ENCODE data around the gene MKI67.
A peak's percentile ranks its signal among the peaks of the same experiment; 100 is the strongest.

MKI67 gene

GRCh38 chr10:128087146-128087883, 38.9 kb downstream of the MKI67 start:
- H3K27me3 Mint-ChIP-seq: no peaks in the 10 kb centered on the region
- H3K4me1 Mint-ChIP-seq (ENCODE audit: low read depth): peaks cover 2% of the 10 kb centered on the region
- H3K27ac Mint-ChIP-seq: no peak overlapping the region
- no peak for DNase-seq
- no peaks in the 10 kb centered on the region for H3K9me3 Mint-ChIP-seq
- peaks cover 29% of the 10 kb centered on the region for H3K36me3 Mint-ChIP-seq (ENCODE audit: low read depth)
- H3K4me3 Mint-ChIP-seq: no peak overlapping the region

- no peak overlapping the region for H3K27ac Mint-ChIP-seq
- H3K9me3 Mint-ChIP-seq: no peaks in the 10 kb centered on the region
- no peak for DNase-seq
- H3K36me3 Mint-ChIP-seq (ENCODE audit: low read depth): peaks cover 37% of the 10 kb centered on the region
- H3K4me1 Mint-ChIP-seq (ENCODE audit: low read depth): peaks cover 2% of the 10 kb centered on the region
- H3K27me3 Mint-ChIP-seq: no peaks in the 10 kb centered on the region
- no peak overlapping the region for H3K4me3 Mint-ChIP-seq
Measured at GRCh38 chr10:128086003-128086863, 40.0 kb downstream of the MKI67 start.

GRCh38 chr10:128084991-128085390, 41.2 kb downstream of the MKI67 start:
- H3K4me3 Mint-ChIP-seq: no peak overlapping the region
- DNase-seq: no peak
- H3K36me3 Mint-ChIP-seq (ENCODE audit: low read depth): peaks cover 49% of the 10 kb centered on the region
- H3K27ac Mint-ChIP-seq: no peak overlapping the region
- H3K4me1 Mint-ChIP-seq (ENCODE audit: low read depth): peaks cover 2% of the 10 kb centered on the region
- H3K9me3 Mint-ChIP-seq: no peaks in the 10 kb centered on the region
- H3K27me3 Mint-ChIP-seq: no peaks in the 10 kb centered on the region

- no peak for DNase-seq
- Mint-ChIP-seq H3K27me3 (no peaks in the 10 kb centered on the region), H3K27ac (peak overlapping the region; percentile 45), H3K9me3 (no peaks in the 10 kb centered on the region), H3K36me3 (ENCODE audit: low read depth) (peaks cover 56% of the 10 kb centered on the region), H3K4me1 (ENCODE audit: low read depth) (peaks cover 2% of the 10 kb centered on the region), H3K4me3 (no peak overlapping the region)
Measured at GRCh38 chr10:128084364-128084763, 41.9 kb downstream of the MKI67 start.

GRCh38 chr10:128083191-128083895, 42.9 kb downstream of the MKI67 start:
- Mint-ChIP-seq H3K4me3 (no peak overlapping the region), H3K27ac (no peak overlapping the region), H3K4me1 (ENCODE audit: low read depth) (peaks cover 2% of the 10 kb centered on the region), H3K36me3 (ENCODE audit: low read depth) (peaks cover 66% of the 10 kb centered on the region), H3K27me3 (no peaks in the 10 kb centered on the region), H3K9me3 (no peaks in the 10 kb centered on the region)
- DNase-seq: no peak

GRCh38 chr10:128081720-128082119, 44.5 kb downstream of the MKI67 start:
- H3K27me3 Mint-ChIP-seq: no peaks in the 10 kb centered on the region
- DNase-seq: no peak
- no peak overlapping the region for H3K27ac Mint-ChIP-seq
- H3K36me3 Mint-ChIP-seq (ENCODE audit: low read depth): peaks cover 81% of the 10 kb centered on the region
- no peak overlapping the region for H3K4me3 Mint-ChIP-seq
- H3K4me1 Mint-ChIP-seq (ENCODE audit: low read depth): no peaks in the 10 kb centered on the region
- no peaks in the 10 kb centered on the region for H3K9me3 Mint-ChIP-seq

- H3K4me1 Mint-ChIP-seq (ENCODE audit: low read depth): no peaks in the 10 kb centered on the region
- H3K27me3 Mint-ChIP-seq: no peaks in the 10 kb centered on the region
- peaks cover 86% of the 10 kb centered on the region for H3K36me3 Mint-ChIP-seq (ENCODE audit: low read depth)
- H3K4me3 Mint-ChIP-seq: no peak overlapping the region
- H3K9me3 Mint-ChIP-seq: no peaks in the 10 kb centered on the region
- no peak for DNase-seq
- peak overlapping the region; percentile 45 for H3K27ac Mint-ChIP-seq
Measured at GRCh38 chr10:128081222-128081621, 45.0 kb downstream of the MKI67 start.

- no peaks in the 10 kb centered on the region for H3K9me3 Mint-ChIP-seq
- H3K27me3 Mint-ChIP-seq: no peaks in the 10 kb centered on the region
- no peak overlapping the region for H3K4me3 Mint-ChIP-seq
- no peak for DNase-seq
- H3K36me3 Mint-ChIP-seq (ENCODE audit: low read depth): peaks cover 92% of the 10 kb centered on the region
- H3K4me1 Mint-ChIP-seq (ENCODE audit: low read depth): no peaks in the 10 kb centered on the region
- peak overlapping the region; percentile 45 for H3K27ac Mint-ChIP-seq
Measured at GRCh38 chr10:128080641-128081040, 45.6 kb downstream of the MKI67 start.

- H3K27ac Mint-ChIP-seq: no peak overlapping the region
- peaks cover 90% of the 10 kb centered on the region for H3K36me3 Mint-ChIP-seq (ENCODE audit: low read depth)
- no peak for DNase-seq
- H3K4me1 Mint-ChIP-seq (ENCODE audit: low read depth): no peaks in the 10 kb centered on the region
- no peaks in the 10 kb centered on the region for H3K27me3 Mint-ChIP-seq
- no peaks in the 10 kb centered on the region for H3K9me3 Mint-ChIP-seq
- no peak overlapping the region for H3K4me3 Mint-ChIP-seq
Measured at GRCh38 chr10:128080231-128080630, 46.0 kb downstream of the MKI67 start.

GRCh38 chr10:128078136-128078969, 47.9 kb downstream of the MKI67 start:
- Mint-ChIP-seq H3K27ac (no peak overlapping the region), H3K9me3 (no peaks in the 10 kb centered on the region), H3K4me1 (ENCODE audit: low read depth) (no peaks in the 10 kb centered on the region), H3K36me3 (ENCODE audit: low read depth) (peaks cover 91% of the 10 kb centered on the region), H3K27me3 (no peaks in the 10 kb centered on the region), H3K4me3 (no peak overlapping the region)
- DNase-seq: peak; percentile 66

GRCh38 chr10:128077155-128077875, 48.9 kb downstream of the MKI67 start:
- no peak for DNase-seq
- Mint-ChIP-seq H3K4me1 (ENCODE audit: low read depth) (no peaks in the 10 kb centered on the region), H3K36me3 (ENCODE audit: low read depth) (peaks cover 94% of the 10 kb centered on the region), H3K4me3 (no peak overlapping the region), H3K9me3 (no peaks in the 10 kb centered on the region), H3K27me3 (no peaks in the 10 kb centered on the region), H3K27ac (peak overlapping the region; percentile 0)

- no peaks in the 10 kb centered on the region for H3K27me3 Mint-ChIP-seq
- H3K9me3 Mint-ChIP-seq: no peaks in the 10 kb centered on the region
- H3K4me1 Mint-ChIP-seq (ENCODE audit: low read depth): peaks cover 3% of the 10 kb centered on the region
- no peak overlapping the region for H3K4me3 Mint-ChIP-seq
- peaks cover 97% of the 10 kb centered on the region for H3K36me3 Mint-ChIP-seq (ENCODE audit: low read depth)
- no peak for DNase-seq
- no peak overlapping the region for H3K27ac Mint-ChIP-seq
Measured at GRCh38 chr10:128074589-128074988, 51.6 kb downstream of the MKI67 start.

GRCh38 chr10:128073890-128074289, 52.3 kb downstream of the MKI67 start:
- Mint-ChIP-seq H3K27me3 (no peaks in the 10 kb centered on the region), H3K4me3 (no peak overlapping the region), H3K27ac (no peak overlapping the region), H3K4me1 (ENCODE audit: low read depth) (peaks cover 9% of the 10 kb centered on the region), H3K9me3 (no peaks in the 10 kb centered on the region), H3K36me3 (ENCODE audit: low read depth) (peaks cover 95% of the 10 kb centered on the region)
- no peak for DNase-seq
